Measurements from ENCODE around the gene PTPDC1. TPM values are rescaled to one million over a fixed set of nuclear protein-coding genes. Genes with fewer than 3 reads are reported as not detected.

Gene PTPDC1
- total and polyA plus RNA-seq, 2 of the 4 experiments (the other 2 are of a cell fraction) = 3.9 to 6.1 TPM

DNA sequence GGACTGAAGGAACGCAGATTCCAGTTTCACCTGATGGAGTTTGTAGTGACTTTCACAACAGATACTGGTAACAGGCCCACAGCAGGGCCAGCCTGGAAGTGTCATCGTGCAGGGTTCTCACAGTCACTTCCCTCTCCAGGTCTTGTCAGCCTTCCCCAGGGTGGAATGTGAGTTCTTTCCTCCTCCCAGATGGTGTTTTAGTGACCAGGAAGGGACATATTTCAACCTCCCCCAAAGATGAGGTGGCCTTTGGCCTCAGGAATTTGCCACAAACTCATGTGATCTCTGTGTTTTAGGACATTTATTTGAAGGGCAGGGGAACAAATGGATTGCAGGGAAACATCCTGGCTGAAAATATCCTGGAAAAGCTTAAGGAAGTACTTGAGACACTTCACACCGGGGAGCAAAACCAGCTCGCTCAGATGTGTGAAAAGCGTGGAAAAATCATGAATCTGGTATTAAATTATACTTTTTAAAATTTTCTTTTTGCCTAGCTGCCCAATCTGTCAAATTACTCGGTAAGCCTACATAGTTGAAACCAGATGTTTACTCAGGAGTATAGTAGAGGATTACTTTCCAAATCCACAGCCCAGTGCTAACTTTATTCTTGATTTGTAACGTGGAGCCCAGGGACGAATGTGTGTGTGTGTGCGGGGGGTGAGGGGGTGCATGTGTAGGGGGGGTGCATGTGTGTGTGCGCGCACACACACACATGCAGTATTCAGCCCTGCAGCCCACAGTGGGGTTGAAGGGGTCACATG lies 66.8 kb downstream of the PTPDC1 start (continued):
- no peak for TF ChIP-seq RFX5 (IDR thresholded peaks at IDR 0.05; ENCODE audit: low read depth, low read length)

DNA sequence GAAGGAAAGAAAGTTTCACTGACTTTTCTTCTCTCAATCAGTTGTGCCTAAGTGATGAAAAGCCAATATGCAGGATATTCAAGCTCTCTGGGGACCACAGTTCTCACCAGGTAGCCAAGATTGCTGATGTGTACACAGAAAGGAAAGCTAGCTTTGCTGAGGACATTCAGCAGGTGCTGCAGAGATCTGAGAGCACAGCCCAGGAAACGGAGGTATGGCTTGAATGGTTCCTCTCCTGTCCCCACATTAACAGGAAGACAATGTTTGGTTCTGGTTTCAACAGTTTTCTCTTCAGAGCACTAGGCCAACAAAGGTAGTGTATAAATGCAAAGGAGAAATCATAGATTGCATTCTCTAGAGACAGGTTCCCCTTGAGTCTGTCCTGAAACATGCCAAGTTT lies 69.6 kb downstream of the PTPDC1 start:
- no peak overlapping the region for H3K56ac ChIP-seq (ENCODE audit: extremely low read depth, insufficient read depth, low read length)
- H4K5ac ChIP-seq (ENCODE audit: low read depth, low read length) = no peak overlapping the region
- ChIA-PET POLR2A (ENCODE audit: unreplicated experiment) (no interaction called here), CTCF (no interaction called here)
- no peak overlapping the region for H3K4me2 ChIP-seq (ENCODE audit: low read depth, low read length)
- H3K27ac ChIP-seq (ENCODE audit: insufficient read depth, low read length) = no peak overlapping the region
- H3K36me3 ChIP-seq (ENCODE audit: control insufficient read depth, insufficient read depth, low read length) = no peaks in the 10 kb centered on the region
- in situ Hi-C loops (cut with MboI; ENCODE audit: low sequenced_read_pairs) (loop anchor here (25.0 kb wide), 2 partner anchors 108 to 692 kb away; partner anchors contain the start of genes FAM120A, FAM120AOS and ZNF169), dilution Hi-C loops (cut with HindIII; ENCODE audit: low sequenced_read_pairs, unreplicated experiment) (no loop called here), intact Hi-C loops (cut with micrococcal nuclease) (no loop called here)
- H2BK20ac ChIP-seq (ENCODE audit: low read depth, low read length) = no peak overlapping the region
- peaks cover 5% of the 10 kb centered on the region; the same call in 1 of the 2 replicates for H3K4me1 ChIP-seq (ENCODE audit: control insufficient read depth, insufficient read depth, low read length)
- H3K4me3 ChIP-seq (ENCODE audit: insufficient read depth, low read depth, low read length) = no peak overlapping the region
- H3K9me1 ChIP-seq (ENCODE audit: insufficient read depth, low read length) = peaks cover 3% of the 10 kb centered on the region; the same call in 1 of the 2 replicates
- H2BK15ac ChIP-seq (ENCODE audit: low read depth, low read length) = no peak overlapping the region
- no TSS peak for BruUV-seq (replicated peaks)
- no peaks in the 10 kb centered on the region for H4K20me1 ChIP-seq (ENCODE audit: insufficient read depth, low read length)
- H3K9me3 ChIP-seq (ENCODE audit: control insufficient read depth, insufficient read depth, low read length) = no peaks in the 10 kb centered on the region
- no peak overlapping the region for H3K9ac ChIP-seq (ENCODE audit: low read depth, low read length)
- H4K8ac ChIP-seq (ENCODE audit: low read depth in 2 of 2, low read length in 2 of 2) = no peak overlapping the region
- no CpG with 5 or more reads among the region's 1 CpG for WGBS, 2 experiments (ENCODE audit: extremely low coverage in 2 of 2, insufficient read length in 1 of 2)
- H2AK5ac ChIP-seq (ENCODE audit: low read depth, low read length) = no peak overlapping the region
- H3K79me1 ChIP-seq (ENCODE audit: low read depth in 1 of 2, low read length in 2 of 2) = no peaks in the 10 kb centered on the region
- ATAC-seq (ENCODE audit: low read depth) (no peak), DNase-seq (no peak)
- no peak overlapping the region for H3K18ac ChIP-seq (ENCODE audit: low read depth, low read length)
- no peak overlapping the region for H3K4ac ChIP-seq (ENCODE audit: low read depth, low read length)
- H2AK9ac ChIP-seq (replicated peaks; ENCODE audit: low read depth, low read length, poor library complexity) = no peak overlapping the region
- no peak overlapping the region for H2AFZ ChIP-seq (replicated peaks; ENCODE audit: low read length, poor library complexity)
- H2BK5ac ChIP-seq (ENCODE audit: low read depth, low read length, poor library complexity, severe bottlenecking) = no peak overlapping the region
- H4K91ac ChIP-seq (ENCODE audit: insufficient read depth, low read depth, low read length) = no peak overlapping the region
- no peaks in the 10 kb centered on the region for H3K27me3 ChIP-seq (ENCODE audit: control insufficient read depth, insufficient read depth, low read length)
- no peak overlapping the region for H2BK120ac ChIP-seq (ENCODE audit: low read depth, low read length)
- H3K14ac ChIP-seq (replicated peaks; ENCODE audit: low read depth, low read length) = no peak overlapping the region
- no peak overlapping the region for H3K23ac ChIP-seq (ENCODE audit: low read depth, low read length)
- no peak for TF ChIP-seq CHD1 (IDR thresholded peaks at IDR 0.05; ENCODE audit: low read depth, low read length)
- TF ChIP-seq SMC3 (IDR thresholded peaks at IDR 0.05; ENCODE audit: low read depth, low read length) = no peak
- TF ChIP-seq CTCF (conservative IDR thresholded peaks at IDR 0.05; ENCODE audit: low read depth, low read length) = no peak
- TF ChIP-seq RFX5 (IDR thresholded peaks at IDR 0.05; ENCODE audit: low read depth, low read length) = no peak
- no peak for TF ChIP-seq CEBPB (IDR thresholded peaks at IDR 0.05; ENCODE audit: low read depth, low read length)
- no peak for TF ChIP-seq MAZ (IDR thresholded peaks at IDR 0.05; ENCODE audit: borderline replicate concordance, low read depth, low read length)
- no peak for TF ChIP-seq BHLHE40 (IDR thresholded peaks at IDR 0.05; ENCODE audit: low read depth, low read length)
- no peak for TF ChIP-seq ELK1 (IDR thresholded peaks at IDR 0.05; ENCODE audit: borderline replicate concordance, low read depth, low read length)
- no peak for TF ChIP-seq RCOR1 (IDR thresholded peaks at IDR 0.05; ENCODE audit: insufficient replicate concordance, low read length)
- no peak for TF ChIP-seq NFE2L2 (IDR thresholded peaks at IDR 0.05; ENCODE audit: low read depth, low read length)
- TF ChIP-seq POLR2A (IDR thresholded peaks at IDR 0.05; ENCODE audit: low read depth, low read length) = no peak
- no peak for TF ChIP-seq USF2 (IDR thresholded peaks at IDR 0.05; ENCODE audit: low read depth, low read length)
- TF ChIP-seq MAFK (IDR thresholded peaks at IDR 0.05; ENCODE audit: low read depth, low read length) = no peak
